B cell (primary cell): ENCODE data around the gene RETREG1. TPM values are rescaled to one million over a fixed set of nuclear protein-coding genes. Genes with fewer than 3 reads are reported as not detected.

Source experiments
- ATAC-seq: fragments of 200-7000 bp; cut with Tn5 transposase; one replicate; pipeline ENCODE4 v1.10.0; 2021; ENCODE audit warnings: low read depth, mild to moderate bottlenecking, moderate number of reproducible peaks, moderate library complexity
- CTCF ChIA-PET: fragments of 350-600 bp; sonication (Branson Sonifier 250); formaldehyde crosslinking; loops from one replicate; lab custom pipeline; 2021; ENCODE audit warnings: antibody characterized with exemption, inconsistent platforms; lab: Charles Lee
- POLR2A ChIA-PET: fragments of 350-600 bp; sonication (Branson Sonifier 250); formaldehyde crosslinking; loops from one replicate; lab custom pipeline; 2021; ENCODE audit warnings: antibody characterized with exemption; lab: Charles Lee
- DNase-seq: peaks from one replicate; pipeline ENCODE4 v3.0.0; 2013
- H2AFZ ChIP-seq: 2 replicates; pipeline ENCODE4 v1.6.1; 2012; ENCODE audit warnings: mild to moderate bottlenecking, low read depth, low read length; ENCODE audit not compliant: insufficient read depth, poor library complexity, severe bottlenecking
- H3K27ac ChIP-seq, 2 donors: 1 replicate in 1 of 2; 2 replicates in 1 of 2; pipeline ENCODE4 v1.5.1; 2012 to 2013; ENCODE audit warnings: low read length in 2 of 2, mild to moderate bottlenecking in 2 of 2, moderate library complexity in 1 of 2
- H3K27me3 ChIP-seq, 4 experiments: fragments of 200-600 bp in 1 of 4; sonication (generic) in 1 of 4; replicated peaks in 1 of 4; 1 replicate in 2 of 4; 2 replicates in 2 of 4; pipeline versions ENCODE4 v1.6.1 to v1.7.0; 2013 to 2016; ENCODE audit warnings: low read length in 3 of 4, mild to moderate bottlenecking in 2 of 4, mixed read lengths in 1 of 4, moderate library complexity in 1 of 4; ENCODE audit not compliant: insufficient read depth in 4 of 4, control insufficient read depth in 3 of 4; ENCODE audit errors: control extremely low read depth in 1 of 4
- H3K36me3 ChIP-seq, 2 experiments: replicated peaks in 1 of 2; 1 replicate in 1 of 2; 2 replicates in 1 of 2; pipeline versions ENCODE4 v1.6.1 to v1.7.1; 2013; ENCODE audit warnings: low read length in 1 of 2; ENCODE audit not compliant: insufficient read depth in 2 of 2, control insufficient read depth in 1 of 2; ENCODE audit errors: control extremely low read depth in 1 of 2, extremely low read depth in 1 of 2
- H3K4me1 ChIP-seq, 2 donors: fragments of 200-600 bp in 1 of 2; sonication (generic) in 1 of 2; 1 replicate in 1 of 2; 2 replicates in 1 of 2; pipeline versions ENCODE4 v1.5.1 to v1.6.1; 2013 to 2017; ENCODE audit warnings: low read length in 2 of 2; ENCODE audit not compliant: control insufficient read depth in 2 of 2, insufficient read depth in 2 of 2
- H3K4me2 ChIP-seq: replicated peaks from 2 replicates; pipeline ENCODE3; 2012; ENCODE audit warnings: mild to moderate bottlenecking, low read depth, low read length; ENCODE audit not compliant: poor library complexity, severe bottlenecking
- H3K4me3 ChIP-seq, 5 experiments: fragments of 200-600 bp in 1 of 5; sonication (generic) in 1 of 5; 1 replicate in 3 of 5; 2 replicates in 2 of 5; pipeline versions ENCODE4 v1.5.1 to v1.7.0; 2011 to 2016; ENCODE audit warnings: low read length in 4 of 5, mild to moderate bottlenecking in 4 of 5, low read depth in 2 of 5, control low read depth in 1 of 5, moderate library complexity in 1 of 5; ENCODE audit not compliant: insufficient read depth in 1 of 5; ENCODE audit errors: control extremely low read depth in 1 of 5, extremely low read depth in 1 of 5
- H3K79me2 ChIP-seq: fragments of 200-600 bp; sonication (generic); one replicate; pipeline ENCODE4 v1.6.0; 2016; ENCODE audit warnings: low read length; ENCODE audit not compliant: control insufficient read depth, insufficient read depth
- H3K9ac ChIP-seq: fragments of 200-600 bp; sonication (generic); 2 replicates; pipeline ENCODE4 v1.6.1; 2017; ENCODE audit warnings: mild to moderate bottlenecking, low read length, moderate library complexity
- H3K9me3 ChIP-seq, 3 donors: one replicate each; pipeline versions ENCODE4 v1.6.1 to v1.7.1; 2013; ENCODE audit warnings: low read length in 2 of 3; ENCODE audit not compliant: control insufficient read depth in 2 of 3, insufficient read depth in 1 of 3; ENCODE audit errors: control extremely low read depth in 1 of 3
- H4K20me1 ChIP-seq: 2 replicates; pipeline ENCODE4 v1.6.0; 2012; ENCODE audit warnings: mild to moderate bottlenecking, low read length; ENCODE audit not compliant: insufficient read depth, control insufficient read depth, poor library complexity, severe bottlenecking
- H3K27ac Mint-ChIP-seq: one replicate; pipeline ENCODE4 v1.8.0; 2021; ENCODE audit warnings: mixed read lengths
- H3K27me3 Mint-ChIP-seq: one replicate; pipeline ENCODE4 v1.8.0; 2021; ENCODE audit warnings: mixed read lengths
- H3K4me1 Mint-ChIP-seq: one replicate; pipeline ENCODE4 v1.8.0; 2021; ENCODE audit warnings: mixed read lengths
- H3K4me3 Mint-ChIP-seq: one replicate; pipeline ENCODE4 v1.8.0; 2021; ENCODE audit warnings: mixed read lengths
- H3K9me3 Mint-ChIP-seq: one replicate; pipeline ENCODE4 v1.8.0; 2022; ENCODE audit warnings: mixed read lengths; ENCODE audit not compliant: insufficient read depth
- EZH2 ChIP-seq: IDR thresholded peaks from 2 replicates; pipeline ENCODE4 v1.6.1; 2012; ENCODE audit warnings: borderline replicate concordance, low read depth, mild to moderate bottlenecking, moderate library complexity, low read length; ENCODE audit not compliant: insufficient read depth, poor library complexity, severe bottlenecking
- WGBS: methylation state at CpG from one replicate; pipeline ENCODE4 v1.1.5; 2013; ENCODE audit warnings: missing lambda C conversion rate; ENCODE audit not compliant: insufficient coverage; 5-methylcytosine and 5-hydroxymethylcytosine counted together
- intact Hi-C: fragments of 100-400 bp; cut with micrococcal nuclease; formaldehyde crosslinking; loops from one replicate; pipeline ENCODE4 v1.10.0; 2022
- polyA plus RNA-seq: library from polyadenylated mRNA; depleted of rRNA; stranded (reverse); fragments of >200 nt; gene quantifications from 2 replicates; pipeline ENCODE4 v1.2.3, GENCODE V29; 2012
- total RNA-seq, 2 donors: library from RNA; stranded (reverse); fragments of 120-200 nt in 1 of 2; gene quantifications; 1 replicate in 1 of 2; 2 replicates in 1 of 2; pipeline versions ENCODE4 v1.2.3 to v1.2.4, GENCODE V29; 2013 to 2022
- TF ChIP-seq, protein P1 (sequence below): fragments of 200-600 bp; IDR thresholded peaks from one replicate; pipeline ENCODE4 v1.8.0; 2022; ENCODE audit warnings: antibody characterized with exemption, mild to moderate bottlenecking

RETREG1 gene
- total and polyA plus RNA-seq, 2 donors (not counting 1 experiment from before 2014, with no cell fraction given), result 5.1 to 12.9 TPM

DNA sequence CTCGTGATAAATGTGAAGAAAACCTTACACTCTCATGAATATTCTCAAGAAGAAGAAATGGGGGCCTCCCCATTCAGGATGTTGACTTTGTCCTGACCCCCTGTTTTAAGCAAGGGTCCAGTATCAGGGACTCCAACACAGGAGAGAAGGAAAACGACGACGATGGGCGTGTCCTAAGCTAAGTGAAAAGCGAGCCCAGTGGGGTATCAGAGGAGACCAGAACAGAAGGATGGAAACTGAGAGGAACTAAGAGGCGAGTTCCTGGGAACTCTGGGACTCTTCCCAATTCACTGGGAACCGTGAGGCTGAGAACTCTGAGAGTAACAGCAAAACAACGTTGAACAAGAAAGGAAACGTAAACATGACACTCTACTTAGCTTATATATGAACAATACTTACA is 14.6 kb downstream of the RETREG1 start:
- ChIA-PET POLR2A (no interaction called here), CTCF (interaction anchor here (0.6 kb wide), 1 partner anchor 21 kb away, joined by 3 read pairs; no protein-coding TSS in a partner anchor)
- H3K4me1 Mint-ChIP-seq, result peaks cover 8% of the 10 kb centered on the region
- Histone ChIP-seq H3K4me2 (no peak overlapping the region), H4K20me1 (no peaks in the 10 kb centered on the region), H3K36me3 (peaks cover 3% of the 10 kb centered on the region in 2 experiments), H2AFZ (no peak overlapping the region), H3K9ac (no peak overlapping the region), H3K9me3 (no peaks in the 10 kb centered on the region), H3K4me1 (peaks cover 0 to 7% of the 10 kb centered on the region in 2 donors), H3K4me3 (no peak overlapping the region), H3K27ac (no peak overlapping the region), H3K27me3 (no peaks in the 10 kb centered on the region), H3K79me2 (peaks cover 14% of the 10 kb centered on the region)
- H3K27me3 Mint-ChIP-seq, result peaks cover 9% of the 10 kb centered on the region
- H3K4me3 Mint-ChIP-seq, result no peak overlapping the region
- TF ChIP-seq EZH2, result no peak
- TF ChIP-seq, protein P1, sequence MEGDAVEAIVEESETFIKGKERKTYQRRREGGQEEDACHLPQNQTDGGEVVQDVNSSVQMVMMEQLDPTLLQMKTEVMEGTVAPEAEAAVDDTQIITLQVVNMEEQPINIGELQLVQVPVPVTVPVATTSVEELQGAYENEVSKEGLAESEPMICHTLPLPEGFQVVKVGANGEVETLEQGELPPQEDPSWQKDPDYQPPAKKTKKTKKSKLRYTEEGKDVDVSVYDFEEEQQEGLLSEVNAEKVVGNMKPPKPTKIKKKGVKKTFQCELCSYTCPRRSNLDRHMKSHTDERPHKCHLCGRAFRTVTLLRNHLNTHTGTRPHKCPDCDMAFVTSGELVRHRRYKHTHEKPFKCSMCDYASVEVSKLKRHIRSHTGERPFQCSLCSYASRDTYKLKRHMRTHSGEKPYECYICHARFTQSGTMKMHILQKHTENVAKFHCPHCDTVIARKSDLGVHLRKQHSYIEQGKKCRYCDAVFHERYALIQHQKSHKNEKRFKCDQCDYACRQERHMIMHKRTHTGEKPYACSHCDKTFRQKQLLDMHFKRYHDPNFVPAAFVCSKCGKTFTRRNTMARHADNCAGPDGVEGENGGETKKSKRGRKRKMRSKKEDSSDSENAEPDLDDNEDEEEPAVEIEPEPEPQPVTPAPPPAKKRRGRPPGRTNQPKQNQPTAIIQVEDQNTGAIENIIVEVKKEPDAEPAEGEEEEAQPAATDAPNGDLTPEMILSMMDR, result no peak
- 88% methylated on average over 7 of the region's 10 CpGs for WGBS
- ATAC-seq (no peak), DNase-seq (no peak)
- no peak overlapping the region for H3K27ac Mint-ChIP-seq
- intact Hi-C loops, result no loop called here
- no peaks in the 10 kb centered on the region for H3K9me3 Mint-ChIP-seq

DNA sequence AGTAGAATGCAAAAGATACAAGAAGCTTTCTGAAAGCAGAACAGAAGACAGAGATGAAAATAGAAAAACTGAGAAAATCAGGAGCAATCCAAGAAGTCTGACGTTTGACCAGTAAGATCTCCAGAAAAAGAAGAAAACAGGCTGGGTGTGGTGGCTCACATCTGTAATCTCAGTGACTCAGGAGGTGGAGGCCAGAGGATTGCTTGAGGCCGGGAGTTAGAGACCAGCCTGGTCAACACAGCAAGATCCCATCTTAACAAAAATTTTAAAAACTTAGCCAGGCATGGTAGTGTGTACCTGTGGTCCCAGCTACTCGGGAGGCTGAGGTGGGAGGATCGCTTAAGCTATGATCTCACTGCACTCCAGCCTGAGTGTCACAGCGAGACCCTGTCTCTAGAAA is 15.9 kb downstream of the RETREG1 start:
- H4K20me1 ChIP-seq, result no peaks in the 10 kb centered on the region
- peaks cover 9% of the 10 kb centered on the region for H3K27me3 Mint-ChIP-seq
- no peaks in the 10 kb centered on the region for H3K9me3 ChIP-seq
- no peak overlapping the region for H3K4me3 Mint-ChIP-seq
- CTCF ChIA-PET, result interaction anchor here (0.6 kb wide), 1 partner anchor 24 kb away, joined by 5 read pairs; no protein-coding TSS in a partner anchor
- no peak overlapping the region for H3K4me3 ChIP-seq
- peaks cover 8% of the 10 kb centered on the region for H3K4me1 Mint-ChIP-seq
- TF ChIP-seq EZH2, result no peak
- TF ChIP-seq, protein P1, result no peak
- H3K4me1 ChIP-seq, result peaks cover 0 to 7% of the 10 kb centered on the region in 2 donors
- peaks cover 10% of the 10 kb centered on the region for H3K79me2 ChIP-seq
- intact Hi-C loops, result no loop called here
- peaks cover 3% of the 10 kb centered on the region in 2 experiments for H3K36me3 ChIP-seq
- WGBS, result 67% methylated on average over 2 of the region's 5 CpGs
- H3K9me3 Mint-ChIP-seq, result no peaks in the 10 kb centered on the region
- no peaks in the 10 kb centered on the region for H3K27me3 ChIP-seq
- POLR2A ChIA-PET, result no interaction called here
- no peak overlapping the region for H3K9ac ChIP-seq
- no peak overlapping the region for H3K27ac ChIP-seq
- no peak overlapping the region for H2AFZ ChIP-seq
- DNase-seq (no peak), ATAC-seq (no peak)
- H3K27ac Mint-ChIP-seq, result no peak overlapping the region
- H3K4me2 ChIP-seq, result no peak overlapping the region
